Endothelial cell of umbilical vein (primary cell): ENCODE measurements around the gene KCNH1. TPM values are rescaled to one million over a fixed set of nuclear protein-coding genes. Genes with fewer than 3 reads are reported as not detected.

Source experiments
- BruUV-seq: library from RNA; stranded (reverse); fragments of 400-500 nt; replicated peaks from 2 replicates; lab custom pipeline; 2021; lab: Mats Ljungman, UMichigan
- CTCF ChIA-PET: fragments of 300-600, 350-600 bp; sonication (Branson Sonifier 250); formaldehyde crosslinking; loops from one replicate; lab custom pipeline; 2021; ENCODE audit warnings: antibody characterized with exemption, inconsistent platforms; lab: Charles Lee
- POLR2A ChIA-PET: fragments of 300-600, 350-600 bp; sonication (Branson Sonifier 250); formaldehyde crosslinking; loops from one replicate; lab custom pipeline; 2021; ENCODE audit warnings: antibody characterized with exemption, inconsistent platforms; lab: Charles Lee
- DNase-seq: peaks from one replicate; pipeline ENCODE4 v3.0.0-alpha.2; 2011; ENCODE audit warnings: low read depth, low spot score
- FAIRE-seq: peaks from 2 replicates; lab custom pipeline; 2011; peaks lifted over from hg19 to GRCh38; lab: Jason Lieb, UNC
- H2AFZ ChIP-seq: 2 replicates; pipeline ENCODE4 v1.6.0; 2012; ENCODE audit warnings: low read depth, low read length, control low read depth, inconsistent platforms
- H3K27ac ChIP-seq: 2 replicates; pipeline ENCODE4 v1.5.1; 2011; ENCODE audit warnings: low read depth, mild to moderate bottlenecking, control low read depth, low read length, moderate library complexity; ENCODE audit not compliant: insufficient read depth
- H3K27me3 ChIP-seq, 2 experiments: 2 replicates each; pipeline versions ENCODE4 v1.6.0 to v1.6.1; 2011; ENCODE audit warnings: low read length in 2 of 2, mixed read lengths in 1 of 2; ENCODE audit not compliant: control insufficient read depth in 2 of 2, insufficient read depth in 2 of 2
- H3K36me3 ChIP-seq, 2 experiments: 2 replicates in 1 of 2; 3 replicates in 1 of 2; pipeline ENCODE4 v1.5.1; 2011; ENCODE audit warnings: low read length in 2 of 2, mild to moderate bottlenecking in 1 of 2, moderate library complexity in 1 of 2; ENCODE audit not compliant: control insufficient read depth in 2 of 2, insufficient read depth in 2 of 2; ENCODE audit errors: extremely low read depth in 1 of 2
- H3K4me1 ChIP-seq: 3 replicates; pipeline ENCODE4 v1.5.1; 2011; ENCODE audit warnings: mild to moderate bottlenecking, low read length; ENCODE audit not compliant: control insufficient read depth, insufficient read depth; ENCODE audit errors: extremely low read depth
- H3K4me2 ChIP-seq: 2 replicates; pipeline ENCODE4 v1.6.1; 2011; ENCODE audit warnings: low read length, control low read depth, mixed read lengths; ENCODE audit not compliant: insufficient read depth
- H3K4me3 ChIP-seq, 3 experiments: fragments of 200-600 bp in 1 of 3; sonication (generic), shearing (Covaris generic) in 1 of 3; replicated peaks in 1 of 3; 2 replicates each; pipeline ENCODE4 v1.5.1; 2011 to 2016; ENCODE audit warnings: control low read depth in 3 of 3, low read length in 3 of 3, mild to moderate bottlenecking in 2 of 3, inconsistent platforms in 1 of 3, low read depth in 1 of 3, moderate library complexity in 1 of 3; ENCODE audit not compliant: insufficient read depth in 1 of 3
- H3K79me2 ChIP-seq: 2 replicates; pipeline ENCODE4 v1.6.0; 2012; ENCODE audit warnings: low read length, inconsistent platforms; ENCODE audit not compliant: control insufficient read depth, insufficient read depth
- H3K9ac ChIP-seq: replicated peaks from 2 replicates; pipeline ENCODE3; 2011; ENCODE audit warnings: low read length, control low read depth; ENCODE audit not compliant: insufficient read depth; ENCODE audit errors: extremely low read depth
- H3K9me1 ChIP-seq: replicated peaks from 3 replicates; pipeline ENCODE4 v1.6.0; 2011; ENCODE audit warnings: mild to moderate bottlenecking, low read length; ENCODE audit not compliant: control insufficient read depth, insufficient read depth; ENCODE audit errors: extremely low read depth
- H3K9me3 ChIP-seq: replicated peaks from 2 replicates; pipeline ENCODE4 v1.5.1; 2012; ENCODE audit warnings: low read length, inconsistent platforms; ENCODE audit not compliant: control insufficient read depth, insufficient read depth
- H4K20me1 ChIP-seq: replicated peaks from 2 replicates; pipeline ENCODE3; 2011; ENCODE audit warnings: mild to moderate bottlenecking, low read length; ENCODE audit not compliant: control insufficient read depth, insufficient read depth; ENCODE audit errors: extremely low read depth
- EZH2 ChIP-seq: IDR thresholded peaks from 2 replicates; pipeline ENCODE4 v1.6.1; 2012; ENCODE audit warnings: borderline replicate concordance, low read depth, mild to moderate bottlenecking, moderate library complexity, low read length, inconsistent platforms; ENCODE audit not compliant: severe bottlenecking
- FOS ChIP-seq: IDR thresholded peaks from 2 replicates; pipeline ENCODE4 v1.6.1; 2011; ENCODE audit warnings: mild to moderate bottlenecking, low read length, moderate library complexity, borderline replicate concordance; ENCODE audit not compliant: insufficient read depth
- GATA2 ChIP-seq: IDR thresholded peaks from 2 replicates; pipeline ENCODE4 v1.7.0; 2011; ENCODE audit warnings: low read depth, mild to moderate bottlenecking, moderate library complexity, mixed read lengths, low read length; ENCODE audit not compliant: insufficient read length, insufficient read depth
- JUN ChIP-seq: IDR thresholded peaks from 2 replicates; pipeline ENCODE4 v1.6.1; 2011; ENCODE audit warnings: borderline replicate concordance, low read depth; ENCODE audit not compliant: insufficient read length, insufficient read depth
- MAX ChIP-seq: IDR thresholded peaks from 2 replicates; pipeline ENCODE4 v1.6.1; 2011; ENCODE audit not compliant: insufficient read depth, insufficient read length
- MYC ChIP-seq: IDR thresholded peaks from one replicate; pipeline ENCODE4 v1.6.1; 2011; ENCODE audit warnings: mild to moderate bottlenecking, low read depth, low read length
- POLR2A ChIP-seq: IDR thresholded peaks from 2 replicates; pipeline ENCODE4 v1.6.1; 2012; ENCODE audit warnings: low read depth, mild to moderate bottlenecking, control low read depth, low read length
- POLR2AphosphoS5 ChIP-seq: IDR thresholded peaks from 2 replicates; pipeline ENCODE4 v1.6.1; 2012; ENCODE audit warnings: low read depth, mild to moderate bottlenecking, control low read depth, low read length, moderate library complexity; ENCODE audit not compliant: insufficient read depth
- dilution Hi-C: fragments of 300-500 bp; cut with MboI; formaldehyde crosslinking; loops from one replicate; pipeline ENCODE4 v1.15.0; 2019; ENCODE audit warnings: low sequenced_read_pairs; ENCODE audit not compliant: extremely low pct_ligation_motif_present
- intact Hi-C: fragments of 100-400 bp; cut with micrococcal nuclease; formaldehyde crosslinking; loops from one replicate; pipeline ENCODE4 v1.10.0; 2022
- polyA plus RNA-seq, 4 experiments: library from polyadenylated mRNA; depleted of rRNA in 3 of 4; stranded (reverse) in 3 of 4; unstranded in 1 of 4; fragments of >200 nt; gene quantifications; 2 replicates each; pipeline versions ENCODE4 v1.2.1 to v1.2.3, GENCODE V29; 2011 to 2012; ENCODE audit warnings: missing spikeins in 1 of 4
- total RNA-seq: library from RNA; stranded (reverse); gene quantifications from 2 replicates; pipeline ENCODE4 v1.2.3, GENCODE V29; 2021
- TF ChIP-seq, protein P1 (sequence below), 2 donors: IDR thresholded peaks; 1 replicate in 1 of 2; 2 replicates in 1 of 2; pipeline ENCODE4 v1.5.1; 2011; ENCODE audit warnings: low read length in 2 of 2, mild to moderate bottlenecking in 2 of 2, moderate library complexity in 2 of 2, control low read depth in 1 of 2, inconsistent platforms in 1 of 2, low read depth in 1 of 2; ENCODE audit not compliant: insufficient read depth in 1 of 2; ENCODE audit errors: extremely low read depth in 1 of 2

The KCNH1 gene
- total and polyA plus RNA-seq, 2 donors (not counting 3 experiments of a cell fraction or from before 2014, with no cell fraction given), result not detected

DNA sequence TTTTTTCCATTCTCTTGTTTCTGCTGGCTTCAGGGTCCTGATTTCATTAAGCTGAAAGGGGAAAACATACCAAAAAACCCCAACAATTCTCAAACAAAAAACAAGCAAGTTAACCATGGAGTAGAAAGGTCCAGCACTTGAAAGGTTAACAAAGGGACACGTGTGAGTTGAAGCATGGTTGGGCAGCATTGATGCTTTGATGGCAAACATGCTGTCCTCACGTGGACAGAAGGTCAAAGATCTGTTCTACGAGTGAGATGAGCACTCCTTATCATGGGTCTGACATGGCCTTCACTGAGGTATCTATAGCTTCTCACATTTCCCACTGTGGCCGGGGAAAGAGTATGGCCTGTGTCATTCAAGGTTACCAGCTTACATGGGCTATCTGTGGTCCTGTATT lies 410.3 kb downstream of the KCNH1 start:
- intact Hi-C loops, result no loop called here
- CTCF ChIA-PET, result no interaction called here
- BruUV-seq, result no TSS peak

More for the DNA sequence above, 410.3 kb downstream of the KCNH1 start:
- no peaks in the 10 kb centered on the region for H3K27me3 ChIP-seq
- dilution Hi-C loops, result no loop called here
- TF ChIP-seq GATA2, result no peak
- TF ChIP-seq FOS, result no peak
- no peak for TF ChIP-seq MYC
- no peak for TF ChIP-seq POLR2AphosphoS5
- TF ChIP-seq, protein P1, sequence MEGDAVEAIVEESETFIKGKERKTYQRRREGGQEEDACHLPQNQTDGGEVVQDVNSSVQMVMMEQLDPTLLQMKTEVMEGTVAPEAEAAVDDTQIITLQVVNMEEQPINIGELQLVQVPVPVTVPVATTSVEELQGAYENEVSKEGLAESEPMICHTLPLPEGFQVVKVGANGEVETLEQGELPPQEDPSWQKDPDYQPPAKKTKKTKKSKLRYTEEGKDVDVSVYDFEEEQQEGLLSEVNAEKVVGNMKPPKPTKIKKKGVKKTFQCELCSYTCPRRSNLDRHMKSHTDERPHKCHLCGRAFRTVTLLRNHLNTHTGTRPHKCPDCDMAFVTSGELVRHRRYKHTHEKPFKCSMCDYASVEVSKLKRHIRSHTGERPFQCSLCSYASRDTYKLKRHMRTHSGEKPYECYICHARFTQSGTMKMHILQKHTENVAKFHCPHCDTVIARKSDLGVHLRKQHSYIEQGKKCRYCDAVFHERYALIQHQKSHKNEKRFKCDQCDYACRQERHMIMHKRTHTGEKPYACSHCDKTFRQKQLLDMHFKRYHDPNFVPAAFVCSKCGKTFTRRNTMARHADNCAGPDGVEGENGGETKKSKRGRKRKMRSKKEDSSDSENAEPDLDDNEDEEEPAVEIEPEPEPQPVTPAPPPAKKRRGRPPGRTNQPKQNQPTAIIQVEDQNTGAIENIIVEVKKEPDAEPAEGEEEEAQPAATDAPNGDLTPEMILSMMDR (IDR thresholded peaks at IDR 0.05; ENCODE audit: extremely low read depth in 1 of 2, insufficient read depth in 1 of 2, low read depth in 1 of 2, low read length in 2 of 2), result no peak
- no peak for TF ChIP-seq MAX
- no peak for TF ChIP-seq EZH2
- TF ChIP-seq JUN, result no peak
- TF ChIP-seq POLR2A, result no peak
- DNase-seq, result no peak
- H3K79me2 ChIP-seq, result no peaks in the 10 kb centered on the region
- H4K20me1 ChIP-seq, result no peaks in the 10 kb centered on the region
- no peak overlapping the region for H2AFZ ChIP-seq
- no peak overlapping the region for H3K4me3 ChIP-seq
- no peaks in the 10 kb centered on the region for H3K9me1 ChIP-seq
- H3K27ac ChIP-seq, result no peak overlapping the region
- no peak overlapping the region for H3K9ac ChIP-seq
- peaks cover 4% of the 10 kb centered on the region for H3K9me3 ChIP-seq
- H3K4me1 ChIP-seq, result no peaks in the 10 kb centered on the region
- no peaks in the 10 kb centered on the region for H3K36me3 ChIP-seq
- POLR2A ChIA-PET, result no interaction called here
- no peak for FAIRE-seq
- no peak overlapping the region for H3K4me2 ChIP-seq
